OCI-LY7 (cell line): ENCODE results near the gene FGD2.

Experiments
- EZH2phosphoT487 ChIP-seq: fragments of 200-600 bp; sonication (generic); IDR thresholded peaks from 2 replicates; pipeline ENCODE4 v1.6.1; 2018; ENCODE audit warnings: low read depth, borderline replicate concordance, mild to moderate bottlenecking, mixed run types, antibody characterized with exemption, low read length, moderate library complexity, mixed read lengths
- TF ChIP-seq, protein P1 (sequence below): fragments of 200-600 bp; sonication (generic); conservative IDR thresholded peaks from 2 replicates; pipeline ENCODE4 v1.5.1; 2014; ENCODE audit warnings: mild to moderate bottlenecking, antibody characterized with exemption, low read length, moderate library complexity, mixed read lengths

DNA sequence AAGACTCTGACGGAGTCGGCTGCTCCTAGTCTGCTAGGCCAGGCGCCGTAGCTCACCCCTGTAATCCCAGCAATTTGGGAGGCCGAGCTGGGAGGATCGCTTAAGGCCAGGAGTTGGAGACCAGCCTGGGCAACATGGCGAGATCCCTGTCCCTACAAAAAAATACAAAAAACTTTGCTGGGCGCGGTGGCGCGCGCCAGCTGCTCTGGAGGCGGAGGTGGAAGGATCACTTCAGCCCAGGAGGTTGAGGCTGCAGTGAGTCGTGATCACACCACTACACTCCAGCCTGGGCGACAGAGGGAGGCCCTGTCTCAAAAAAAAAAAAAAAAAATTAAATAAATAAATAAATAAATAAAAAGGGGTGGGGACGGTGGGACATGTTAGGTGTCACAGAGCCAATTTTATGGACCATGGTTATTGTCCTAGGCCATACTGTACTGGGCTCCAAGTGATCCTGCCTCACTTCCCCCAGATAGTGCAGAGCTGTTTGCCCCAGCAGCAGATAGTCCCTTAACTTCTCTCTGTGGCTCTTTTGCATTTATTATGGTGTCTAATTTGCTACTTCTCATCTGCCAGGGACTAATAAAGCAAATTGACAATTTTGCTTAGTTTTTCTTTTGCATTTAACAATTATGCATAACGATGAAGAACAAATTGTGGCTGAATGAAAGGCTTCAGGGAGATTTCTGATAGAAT is 45.8 kb upstream of the FGD2 start:
- TF ChIP-seq, protein P1, sequence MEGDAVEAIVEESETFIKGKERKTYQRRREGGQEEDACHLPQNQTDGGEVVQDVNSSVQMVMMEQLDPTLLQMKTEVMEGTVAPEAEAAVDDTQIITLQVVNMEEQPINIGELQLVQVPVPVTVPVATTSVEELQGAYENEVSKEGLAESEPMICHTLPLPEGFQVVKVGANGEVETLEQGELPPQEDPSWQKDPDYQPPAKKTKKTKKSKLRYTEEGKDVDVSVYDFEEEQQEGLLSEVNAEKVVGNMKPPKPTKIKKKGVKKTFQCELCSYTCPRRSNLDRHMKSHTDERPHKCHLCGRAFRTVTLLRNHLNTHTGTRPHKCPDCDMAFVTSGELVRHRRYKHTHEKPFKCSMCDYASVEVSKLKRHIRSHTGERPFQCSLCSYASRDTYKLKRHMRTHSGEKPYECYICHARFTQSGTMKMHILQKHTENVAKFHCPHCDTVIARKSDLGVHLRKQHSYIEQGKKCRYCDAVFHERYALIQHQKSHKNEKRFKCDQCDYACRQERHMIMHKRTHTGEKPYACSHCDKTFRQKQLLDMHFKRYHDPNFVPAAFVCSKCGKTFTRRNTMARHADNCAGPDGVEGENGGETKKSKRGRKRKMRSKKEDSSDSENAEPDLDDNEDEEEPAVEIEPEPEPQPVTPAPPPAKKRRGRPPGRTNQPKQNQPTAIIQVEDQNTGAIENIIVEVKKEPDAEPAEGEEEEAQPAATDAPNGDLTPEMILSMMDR: no peak
- no peak for TF ChIP-seq EZH2phosphoT487
